Measurements from ENCODE around the gene SLC19A1.
A peak's percentile ranks its signal among the peaks of the same experiment; 100 is the strongest.

SLC19A1 gene

GRCh38 chr21:45558044-45558721 lies 15.9 kb upstream of the SLC19A1 start:
- DNase-seq: no peak

GRCh38 chr21:45557616-45558043 lies 15.4 kb upstream of the SLC19A1 start:
- DNase-seq: no peak

- DNase-seq: peak in 17 of 51 donors; percentile 22 to 71 (median 45)
Measured at GRCh38 chr21:45556645-45557615, 14.7 kb upstream of the SLC19A1 start.

GRCh38 chr21:45556302-45556644 lies 14.0 kb upstream of the SLC19A1 start:
- peak in 1 of 51 donors; percentile 42 for DNase-seq

- DNase-seq: peak in 40 of 51 donors; percentile 32 to 85 (median 68)
Measured at GRCh38 chr21:45555557-45556301, 13.5 kb upstream of the SLC19A1 start.

- no peak for DNase-seq
Measured at GRCh38 chr21:45555251-45555556, 13.0 kb upstream of the SLC19A1 start.

GRCh38 chr21:45554477-45555175 lies 12.4 kb upstream of the SLC19A1 start:
- peak in 48 of 51 donors; percentile 20 to 93 (median 76) for DNase-seq

GRCh38 chr21:45552696-45553391 lies 10.6 kb upstream of the SLC19A1 start:
- DNase-seq: no peak

- DNase-seq: no peak
Measured at GRCh38 chr21:45551783-45552695, 9.8 kb upstream of the SLC19A1 start.

- no peak for DNase-seq
Measured at GRCh38 chr21:45551316-45551715, 9.1 kb upstream of the SLC19A1 start.

GRCh38 chr21:45550522-45551210 lies 8.4 kb upstream of the SLC19A1 start:
- peak in 1 of 51 donors; percentile 5 for DNase-seq

- DNase-seq: no peak
Measured at GRCh38 chr21:45549626-45550463, 7.6 kb upstream of the SLC19A1 start.

- no peak for DNase-seq
Measured at GRCh38 chr21:45548711-45549491, 6.7 kb upstream of the SLC19A1 start.

- DNase-seq: no peak
Measured at GRCh38 chr21:45547545-45547900, 5.3 kb upstream of the SLC19A1 start.

GRCh38 chr21:45546636-45547544 lies 4.7 kb upstream of the SLC19A1 start:
- no peak for DNase-seq
